Renal pelvis (tissue), 4 donors: Measurements from ENCODE around the gene DKC1. TPM values are rescaled to one million over a fixed set of nuclear protein-coding genes. Genes with fewer than 3 reads are reported as not detected.
"Not testable (repeated sequence)": the region's sequence is repeated elsewhere in the genome, so short reads cannot be mapped to it uniquely, and the experiment has no call there.

Experiments used
- DNase-seq: peaks from one replicate; pipeline ENCODE4 v3.0.0-alpha.2; 2013
- polyA plus RNA-seq, 3 donors: library from polyadenylated mRNA; unstranded; fragments of 120-200 nt; gene quantifications; one replicate each; pipeline ENCODE4 v1.2.1, GENCODE V29; 2013; ENCODE audit not compliant: insufficient read length in 3 of 3

DKC1 gene
- polyA plus RNA-seq, 3 donors, result 59.8 to 75.2 (median 60.3) TPM

- DNase-seq, result not testable (repeated sequence)
Measured at GRCh38 chrX:154816326-154816898, 53.7 kb downstream of the DKC1 start.

- DNase-seq, result not testable (repeated sequence)
Measured at GRCh38 chrX:154817048-154817618, 54.5 kb downstream of the DKC1 start.

GRCh38 chrX:154818916-154819770 lies 56.5 kb downstream of the DKC1 start:
- DNase-seq, result no peak

- no peak for DNase-seq
Measured at GRCh38 chrX:154819771-154820341, 57.2 kb downstream of the DKC1 start.

DNA sequence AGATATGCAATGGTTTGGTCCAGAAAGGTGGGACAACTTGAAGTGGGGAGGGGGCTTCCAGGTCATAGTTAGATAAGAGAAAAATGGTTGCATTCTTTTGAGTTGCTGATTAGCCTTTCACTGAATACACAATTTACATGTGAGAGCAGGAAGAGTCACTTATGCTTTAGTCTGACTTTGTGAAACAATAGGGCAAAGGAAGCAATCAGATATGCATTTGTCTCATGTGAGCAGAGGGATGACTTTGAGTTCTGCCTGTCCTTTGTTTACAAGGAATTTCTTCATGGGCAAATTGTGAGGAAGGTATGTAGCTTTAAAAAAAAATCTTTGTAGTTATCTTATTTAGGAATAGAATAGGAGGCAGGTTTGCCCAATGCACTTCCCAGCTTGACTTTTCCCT lies 58.9 kb downstream of the DKC1 start:
- no peak for DNase-seq

DNA sequence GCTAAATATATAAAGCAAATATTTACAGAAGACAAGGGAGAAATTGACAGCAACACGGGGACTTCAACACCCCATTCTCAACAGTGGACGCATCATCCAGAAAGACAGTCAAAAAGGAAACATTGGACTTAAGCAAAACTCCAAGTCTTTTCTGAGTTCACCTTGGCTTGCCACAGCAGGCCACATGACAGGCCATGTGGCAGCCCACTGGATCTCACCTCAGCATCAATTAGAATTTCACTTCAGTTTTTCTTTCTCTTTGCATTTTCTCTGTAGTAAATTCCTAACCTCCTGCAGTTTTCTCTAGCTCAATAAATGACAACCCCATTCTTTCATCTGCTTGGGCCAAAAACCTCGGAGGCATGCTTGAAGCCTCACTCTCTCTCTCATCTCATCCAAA lies 59.4 kb downstream of the DKC1 start:
- no peak for DNase-seq

- DNase-seq, result no peak
Measured at GRCh38 chrX:154824638-154825037, 62.0 kb downstream of the DKC1 start.

DNA sequence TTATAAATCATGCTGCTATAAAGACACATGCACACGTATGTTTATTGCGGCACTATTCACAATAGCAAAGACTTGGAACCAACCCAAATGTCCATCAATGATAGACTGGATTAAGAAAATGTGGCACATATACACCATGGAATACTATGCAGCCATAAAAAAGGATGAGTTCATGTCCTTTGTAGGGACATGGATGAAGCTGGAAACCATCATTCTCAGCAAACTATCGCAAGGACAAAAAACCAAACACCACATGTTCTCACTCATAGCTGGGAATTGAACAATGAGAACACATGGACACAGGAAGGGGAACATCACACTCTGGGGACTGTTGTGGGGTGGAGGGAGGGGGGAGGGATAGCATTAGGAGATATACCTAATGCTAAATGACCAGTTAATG lies 62.9 kb downstream of the DKC1 start:
- not testable (repeated sequence) for DNase-seq

Other genes starting within 250 kb of the DKC1 start
- gene FAM3A, start 246.6 kb upstream of the DKC1 start, polyA plus RNA-seq, result 10 to 100 TPM; 36.2 to 44.6 (median 39.4) TPM
- gene G6PD, start 216.0 kb upstream of the DKC1 start, polyA plus RNA-seq, result 10 to 100 TPM; 39.2 to 49.3 (median 45.6) TPM
- gene IKBKG, start 215.2 kb upstream of the DKC1 start, polyA plus RNA-seq, result 10 to 100 TPM; 16.6 to 19.3 (median 19.3) TPM
- not detected for gene CTAG1A, start 177.7 kb upstream of the DKC1 start, polyA plus RNA-seq
- not detected for gene CTAG1B, start 143.6 kb upstream of the DKC1 start, polyA plus RNA-seq
- gene CTAG2, start 109.3 kb upstream of the DKC1 start, polyA plus RNA-seq, result not detected
- gene GAB3, start 11.8 kb upstream of the DKC1 start, polyA plus RNA-seq, result 1 to 10 TPM; 2.1 to 2.3 (median 2.2) TPM
- 10 to 100 TPM; 31.6 to 42.2 (median 36.2) TPM for gene MPP1, start 42.6 kb downstream of the DKC1 start, polyA plus RNA-seq
- not detected for gene SMIM9, start 71.8 kb downstream of the DKC1 start, polyA plus RNA-seq
- gene F8A1, start 123.5 kb downstream of the DKC1 start, polyA plus RNA-seq, result 10 to 100 TPM; 11.9 to 23.4 (median 15.5) TPM